PC-9 (cell line): ENCODE results near the gene AGTR1.

Source experiments
- EZH2 ChIP-seq: fragments of 200-600 bp; sonication (generic); IDR thresholded peaks from 2 replicates; pipeline ENCODE4 v1.8.0; 2017; ENCODE audit warnings: antibody characterized with exemption, low read depth
- TF ChIP-seq, protein P1 (sequence below): fragments of 200-600 bp; sonication (generic); conservative IDR thresholded peaks from 2 replicates; pipeline ENCODE4 v1.6.1; 2017; ENCODE audit warnings: mixed run types, antibody characterized with exemption, mild to moderate bottlenecking, moderate library complexity

DNA sequence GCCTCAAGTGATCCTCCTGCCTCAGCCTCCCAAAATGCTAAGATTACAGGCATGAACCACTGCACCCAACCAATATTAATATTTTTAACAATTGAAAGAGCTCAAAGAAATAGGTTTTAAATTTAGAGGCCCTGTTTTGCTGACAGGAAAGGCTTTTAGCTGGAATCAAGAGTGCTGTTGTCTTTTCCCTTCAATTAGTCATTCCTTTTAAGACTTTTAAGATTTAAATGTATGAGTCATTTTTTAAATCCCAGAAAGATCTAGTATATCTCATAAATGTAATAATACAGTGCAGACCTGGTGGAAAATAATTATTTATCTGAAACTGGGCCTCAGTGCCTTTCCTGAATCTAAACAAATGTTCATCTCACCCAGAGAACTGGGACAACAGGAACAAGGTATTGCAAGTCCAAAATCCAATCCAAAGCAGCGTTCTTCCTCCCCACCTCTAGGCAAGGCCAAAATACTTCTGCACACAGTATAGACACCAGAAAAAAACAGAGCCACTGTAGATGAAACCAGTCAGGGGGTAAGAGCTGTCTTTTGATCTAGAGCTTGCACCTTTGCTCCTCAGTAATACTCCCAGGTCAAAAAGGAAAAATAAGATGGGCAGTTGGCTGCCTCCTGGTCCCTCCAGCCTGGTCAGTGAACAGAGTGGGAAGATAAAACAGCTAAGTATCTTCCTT lies 14.4 kb downstream of the AGTR1 start:
- TF ChIP-seq, protein P1, sequence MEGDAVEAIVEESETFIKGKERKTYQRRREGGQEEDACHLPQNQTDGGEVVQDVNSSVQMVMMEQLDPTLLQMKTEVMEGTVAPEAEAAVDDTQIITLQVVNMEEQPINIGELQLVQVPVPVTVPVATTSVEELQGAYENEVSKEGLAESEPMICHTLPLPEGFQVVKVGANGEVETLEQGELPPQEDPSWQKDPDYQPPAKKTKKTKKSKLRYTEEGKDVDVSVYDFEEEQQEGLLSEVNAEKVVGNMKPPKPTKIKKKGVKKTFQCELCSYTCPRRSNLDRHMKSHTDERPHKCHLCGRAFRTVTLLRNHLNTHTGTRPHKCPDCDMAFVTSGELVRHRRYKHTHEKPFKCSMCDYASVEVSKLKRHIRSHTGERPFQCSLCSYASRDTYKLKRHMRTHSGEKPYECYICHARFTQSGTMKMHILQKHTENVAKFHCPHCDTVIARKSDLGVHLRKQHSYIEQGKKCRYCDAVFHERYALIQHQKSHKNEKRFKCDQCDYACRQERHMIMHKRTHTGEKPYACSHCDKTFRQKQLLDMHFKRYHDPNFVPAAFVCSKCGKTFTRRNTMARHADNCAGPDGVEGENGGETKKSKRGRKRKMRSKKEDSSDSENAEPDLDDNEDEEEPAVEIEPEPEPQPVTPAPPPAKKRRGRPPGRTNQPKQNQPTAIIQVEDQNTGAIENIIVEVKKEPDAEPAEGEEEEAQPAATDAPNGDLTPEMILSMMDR: no peak
- no peak for TF ChIP-seq EZH2
